NCI-H748 (cell line): ENCODE measurements around the gene SESN3.
"Not testable (repeated sequence)": the region's sequence is repeated elsewhere in the genome, so short reads cannot be mapped to it uniquely, and the experiment has no call there.

Experiments used
- DNase-seq: peaks from one replicate; lab custom pipeline; 2025; ENCODE audit not compliant: unreplicated experiment; lab: John Stamatoyannopoulos, UW

The SESN3 gene

GRCh38 chr11:95251896-95252295, 20.9 kb upstream of the SESN3 start:
- not testable (repeated sequence) for DNase-seq

- DNase-seq, result no peak
Measured at GRCh38 chr11:95248666-95249467, 17.9 kb upstream of the SESN3 start.

GRCh38 chr11:95247883-95248282, 16.9 kb upstream of the SESN3 start:
- DNase-seq, result no peak

- DNase-seq, result peak; percentile 62
Measured at GRCh38 chr11:95247127-95247684, 16.2 kb upstream of the SESN3 start.

- no peak for DNase-seq
Measured at GRCh38 chr11:95245581-95245980, 14.6 kb upstream of the SESN3 start.

- DNase-seq, result no peak
Measured at GRCh38 chr11:95245038-95245437, 14.0 kb upstream of the SESN3 start.

- DNase-seq, result no peak
Measured at GRCh38 chr11:95243673-95244072, 12.7 kb upstream of the SESN3 start.

- DNase-seq, result no peak
Measured at GRCh38 chr11:95242845-95243605, 12.0 kb upstream of the SESN3 start.

GRCh38 chr11:95242091-95242844, 11.3 kb upstream of the SESN3 start:
- DNase-seq, result no peak

GRCh38 chr11:95241681-95242081, 10.7 kb upstream of the SESN3 start:
- DNase-seq, result no peak

GRCh38 chr11:95239871-95240649, 9.1 kb upstream of the SESN3 start:
- peak; percentile 31 for DNase-seq

GRCh38 chr11:95232666-95233065, 1.7 kb upstream of the SESN3 start:
- DNase-seq, result no peak

- peak; percentile 86 for DNase-seq
Measured at GRCh38 chr11:95231881-95232605, 1.0 kb upstream of the SESN3 start.

GRCh38 chr11:95230810-95231126, 234 bp downstream of the SESN3 start:
- no peak for DNase-seq

- peak; percentile 46 for DNase-seq
Measured at GRCh38 chr11:95229993-95230809, 801 bp downstream of the SESN3 start.

- peak; percentile 27 for DNase-seq
Measured at GRCh38 chr11:95229199-95229992, 1.6 kb downstream of the SESN3 start.

- no peak for DNase-seq
Measured at GRCh38 chr11:95228081-95228749, 2.8 kb downstream of the SESN3 start.

- not testable (repeated sequence) for DNase-seq
Measured at GRCh38 chr11:95227060-95227459, 3.9 kb downstream of the SESN3 start.
